Measurements from ENCODE around the gene ADGRG4. TPM values are rescaled to one million over a fixed set of nuclear protein-coding genes. Genes with fewer than 3 reads are reported as not detected.

Gene ADGRG4
- polyA plus RNA-seq, 1 experiment = not detected

GRCh38 chrX:136258951-136259350, 41.8 kb upstream of the ADGRG4 start:
- Histone ChIP-seq H3K4me3 (ENCODE audit: low read depth, low read length) (no peak overlapping the region), H3K27ac (ENCODE audit: low read depth, low read length) (no peak overlapping the region), H3K27me3 (ENCODE audit: control insufficient read depth, insufficient read depth, low read length) (no peaks in the 10 kb centered on the region), H3K9me3 (ENCODE audit: control insufficient read depth, insufficient read depth, low read length) (no peaks in the 10 kb centered on the region)
- TF ChIP-seq CTCF (IDR thresholded peaks at IDR 0.05; ENCODE audit: low read depth, low read length) = no peak
- ChIA-PET POLR2A (no interaction called here), CTCF (no interaction called here)
- no peak for DNase-seq (ENCODE audit: low read depth, low spot score)

- ChIA-PET POLR2A (no interaction called here), CTCF (interaction anchor here (1.0 kb wide), 1 partner anchor 8 kb away, joined by 4 read pairs; no protein-coding TSS in a partner anchor)
- Histone ChIP-seq H3K27me3 (ENCODE audit: control insufficient read depth, insufficient read depth, low read length) (no peaks in the 10 kb centered on the region), H3K27ac (ENCODE audit: low read depth, low read length) (no peak overlapping the region), H3K9me3 (ENCODE audit: control insufficient read depth, insufficient read depth, low read length) (no peaks in the 10 kb centered on the region), H3K4me3 (ENCODE audit: low read depth, low read length) (no peak overlapping the region)
- TF ChIP-seq CTCF (IDR thresholded peaks at IDR 0.05; ENCODE audit: low read depth, low read length) = no peak
- no peak for DNase-seq (ENCODE audit: low read depth, low spot score)
Observed at GRCh38 chrX:136259543-136259942, 41.2 kb upstream of the ADGRG4 start.

DNA sequence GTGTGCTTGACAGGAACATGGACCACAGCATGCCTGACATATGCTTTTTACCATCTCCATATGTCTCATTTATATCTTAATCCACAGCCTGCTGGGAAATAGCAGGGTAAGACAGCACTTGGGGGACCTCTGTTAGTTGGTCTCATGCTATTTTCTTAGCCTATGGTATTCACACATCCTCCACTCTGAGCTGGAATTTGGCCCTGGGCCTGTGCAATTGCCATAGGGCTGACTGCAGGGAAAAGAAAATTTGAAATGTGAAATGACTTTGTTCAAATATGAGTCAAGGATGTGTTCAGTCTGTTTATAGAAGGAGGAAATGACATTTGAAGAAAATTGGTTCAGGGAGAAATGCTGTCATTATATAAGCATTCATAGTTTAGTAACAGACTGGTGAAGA, 40.0 kb upstream of the ADGRG4 start:
- H3K27ac ChIP-seq (ENCODE audit: low read depth, low read length) = peak overlapping the region; percentile 77
- H3K27me3 ChIP-seq (ENCODE audit: control insufficient read depth, insufficient read depth, low read length) = no peaks in the 10 kb centered on the region
- no peak for TF ChIP-seq CTCF (IDR thresholded peaks at IDR 0.05; ENCODE audit: low read depth, low read length)
- H3K9me3 ChIP-seq (ENCODE audit: control insufficient read depth, insufficient read depth, low read length) = no peaks in the 10 kb centered on the region
- H3K4me3 ChIP-seq (ENCODE audit: low read depth, low read length) = no peak overlapping the region
- peak; percentile 48 for DNase-seq (ENCODE audit: low read depth, low spot score)
- CTCF ChIA-PET = no interaction called here
- POLR2A ChIA-PET = no interaction called here

GRCh38 chrX:136261321-136261720, 39.4 kb upstream of the ADGRG4 start:
- CTCF ChIA-PET = no interaction called here
- peak overlapping the region; percentile 77 for H3K27ac ChIP-seq (ENCODE audit: low read depth, low read length)

GRCh38 chrX:136262243-136262642, 38.5 kb upstream of the ADGRG4 start:
- Histone ChIP-seq H3K27me3 (ENCODE audit: control insufficient read depth, insufficient read depth, low read length) (no peaks in the 10 kb centered on the region), H3K9me3 (ENCODE audit: control insufficient read depth, insufficient read depth, low read length) (no peaks in the 10 kb centered on the region), H3K27ac (ENCODE audit: low read depth, low read length) (no peak overlapping the region), H3K4me3 (ENCODE audit: low read depth, low read length) (no peak overlapping the region)
- TF ChIP-seq CTCF (IDR thresholded peaks at IDR 0.05; ENCODE audit: low read depth, low read length) = no peak
- no peak for DNase-seq (ENCODE audit: low read depth, low spot score)
- ChIA-PET CTCF (no interaction called here), POLR2A (no interaction called here)

More at GRCh38 chrX:136261321-136261720, 39.4 kb upstream of the ADGRG4 start:
- H3K27me3 ChIP-seq (ENCODE audit: control insufficient read depth, insufficient read depth, low read length) = no peaks in the 10 kb centered on the region
- no peak overlapping the region for H3K4me3 ChIP-seq (ENCODE audit: low read depth, low read length)
- no peak for DNase-seq (ENCODE audit: low read depth, low spot score)
- POLR2A ChIA-PET = no interaction called here
- H3K9me3 ChIP-seq (ENCODE audit: control insufficient read depth, insufficient read depth, low read length) = no peaks in the 10 kb centered on the region
- TF ChIP-seq CTCF (IDR thresholded peaks at IDR 0.05; ENCODE audit: low read depth, low read length) = no peak

Data from AG04450 (cell line).